HCT116 (cell line): Measurements from ENCODE around the gene RCVRN. TPM values are rescaled to one million over a fixed set of nuclear protein-coding genes. Genes with fewer than 3 reads are reported as not detected.

Experiments used
- ATAC-seq: fragments of 200-7000 bp; cut with Tn5 transposase; 2 replicates; pipeline ENCODE4 v1.9.1; 2020; ENCODE audit warnings: mild to moderate bottlenecking, moderate library complexity
- BruUV-seq: library from RNA; stranded (reverse); fragments of 400-500 nt; replicated peaks from 2 replicates; lab custom pipeline; 2021; lab: Mats Ljungman, UMichigan
- CTCF ChIA-PET: fragments of 300-600 bp; sonication (Branson Sonifier 250); formaldehyde crosslinking; loops from one replicate; lab custom pipeline; 2021; ENCODE audit warnings: antibody characterized with exemption; lab: Charles Lee
- POLR2A ChIA-PET: fragments of 300-600, 350-600 bp; sonication (Branson Sonifier 250); formaldehyde crosslinking; loops from one replicate; lab custom pipeline; 2021; ENCODE audit warnings: antibody characterized with exemption; lab: Charles Lee
- RAD21 ChIA-PET, 2 experiments: fragments of 300-600 bp; sonication (Branson Sonifier 250); formaldehyde crosslinking; loops; one replicate each; lab custom pipeline; 2023; ENCODE audit warnings: low total read pairs in 2 of 2; ENCODE audit not compliant: uncharacterized antibody in 2 of 2, unreplicated experiment in 2 of 2, low non-redundant PET in 1 of 2; lab: Charles Lee
- DNase-seq: peaks from one replicate; pipeline ENCODE4 v3.0.0-alpha.2; 2010; ENCODE audit warnings: low read depth, low spot score
- H2AFZ ChIP-seq: fragments of 200-600 bp; shearing (Covaris generic), sonication (generic); 2 replicates; pipeline ENCODE4 v1.6.1; 2017; ENCODE audit warnings: low read depth, mixed run types, mixed read lengths, antibody characterized with exemption, low read length; ENCODE audit not compliant: poor library complexity, severe bottlenecking
- H3K27ac ChIP-seq: 2 replicates; pipeline ENCODE4 v1.5.1; 2012; ENCODE audit warnings: low read depth, low read length
- H3K27me3 ChIP-seq: fragments of 200-600 bp; sonication (generic); 2 replicates; pipeline ENCODE4 v1.6.1; 2016; ENCODE audit warnings: mixed run types, low read length, mixed read lengths; ENCODE audit not compliant: insufficient read depth
- H3K36me3 ChIP-seq, 2 experiments: fragments of 200-500 bp in 1 of 2; fragments of 200-600 bp in 1 of 2; sonication (Bioruptor generic) in 1 of 2; sonication (generic) in 1 of 2; 2 replicates each; pipeline versions ENCODE4 v1.5.1 to v1.6.1; 2014 to 2016; ENCODE audit warnings: low read length in 2 of 2, inconsistent platforms in 1 of 2, mixed read lengths in 1 of 2, mixed run types in 1 of 2; ENCODE audit not compliant: insufficient read depth in 2 of 2, control insufficient read depth in 1 of 2
- H3K4me1 ChIP-seq, 2 experiments: fragments of 200-600 bp in 1 of 2; sonication (generic) in 1 of 2; 2 replicates each; pipeline versions ENCODE4 v1.5.1 to v1.6.1; 2012 to 2017; ENCODE audit warnings: low read length in 2 of 2, inconsistent platforms in 1 of 2, mild to moderate bottlenecking in 1 of 2, mixed read lengths in 1 of 2, mixed run types in 1 of 2, moderate library complexity in 1 of 2; ENCODE audit not compliant: insufficient read depth in 2 of 2, control insufficient read depth in 1 of 2
- H3K4me2 ChIP-seq: fragments of 200-600 bp; sonication (generic); 2 replicates; pipeline ENCODE4 v1.6.1; 2017; ENCODE audit warnings: mixed run types, low read length, mixed read lengths
- H3K4me3 ChIP-seq, 2 experiments: fragments of 200-600 bp in 1 of 2; sonication (generic) in 1 of 2; replicated peaks in 1 of 2; 2 replicates each; pipeline ENCODE4 v1.5.1; 2011 to 2016; ENCODE audit warnings: low read length in 2 of 2, control low read depth in 1 of 2, low read depth in 1 of 2, mild to moderate bottlenecking in 1 of 2, mixed read lengths in 1 of 2, mixed run types in 1 of 2
- H3K79me2 ChIP-seq: fragments of 200-600 bp; sonication (generic); 2 replicates; pipeline ENCODE4 v1.6.1; 2017; ENCODE audit warnings: mild to moderate bottlenecking, mixed run types, low read length, moderate library complexity, mixed read lengths; ENCODE audit not compliant: insufficient read depth
- H3K9ac ChIP-seq: fragments of 200-600 bp; sonication (generic); 2 replicates; pipeline ENCODE4 v1.6.1; 2016; ENCODE audit warnings: low read length, mixed read lengths
- H3K9me2 ChIP-seq: fragments of 200-600 bp; sonication (generic), shearing (Covaris generic); 2 replicates; pipeline ENCODE4 v1.6.1; 2017; ENCODE audit warnings: mixed run types, mild to moderate bottlenecking, moderate library complexity; ENCODE audit not compliant: insufficient read depth
- H3K9me3 ChIP-seq, 2 experiments: fragments of 200-500 bp in 1 of 2; fragments of 200-600 bp in 1 of 2; sonication (Bioruptor generic) in 1 of 2; sonication (generic) in 1 of 2; 2 replicates each; pipeline ENCODE4 v1.6.1; 2014 to 2017; ENCODE audit warnings: low read length in 2 of 2, mixed read lengths in 2 of 2, inconsistent platforms in 1 of 2, low read depth in 1 of 2, mild to moderate bottlenecking in 1 of 2, mixed run types in 1 of 2, moderate library complexity in 1 of 2; ENCODE audit not compliant: control insufficient read depth in 1 of 2, insufficient read depth in 1 of 2
- H4K20me1 ChIP-seq: fragments of 200-600 bp; sonication (generic), shearing (Covaris generic); 2 replicates; pipeline ENCODE4 v1.6.1; 2017; ENCODE audit warnings: mixed run types, mild to moderate bottlenecking, moderate library complexity; ENCODE audit not compliant: insufficient read depth
- ATF3 ChIP-seq: IDR thresholded peaks from 2 replicates; pipeline ENCODE4 v1.6.1; 2012
- CEBPB ChIP-seq: IDR thresholded peaks from 2 replicates; pipeline ENCODE4 v1.6.1; 2012; ENCODE audit warnings: low read depth
- CTCF ChIP-seq, 3 experiments: fragments of 200-600 bp in 1 of 3; sonication (generic) in 1 of 3; IDR thresholded peaks in 2 of 3; conservative IDR thresholded peaks in 1 of 3; 2 replicates each; pipeline ENCODE4 v1.5.1; 2012 to 2017; ENCODE audit warnings: low read depth in 2 of 3, low read length in 2 of 3, antibody characterized with exemption in 1 of 3, borderline replicate concordance in 1 of 3, control low read depth in 1 of 3, mild to moderate bottlenecking in 1 of 3, mixed read lengths in 1 of 3, mixed run types in 1 of 3, moderate library complexity in 1 of 3; ENCODE audit not compliant: insufficient read depth in 1 of 3
- EZH2 ChIP-seq: fragments of 200-600 bp; sonication (generic); IDR thresholded peaks from 2 replicates; pipeline ENCODE4 v1.6.1; 2017; ENCODE audit warnings: antibody characterized with exemption, mixed run types
- FOSL1 ChIP-seq: IDR thresholded peaks from 2 replicates; pipeline ENCODE4 v1.6.1; 2012; ENCODE audit warnings: low read depth
- JUND ChIP-seq: IDR thresholded peaks from 2 replicates; pipeline ENCODE4 v1.6.1; 2012
- POLR2A ChIP-seq: IDR thresholded peaks from 2 replicates; pipeline ENCODE4 v1.7.0; 2011; ENCODE audit warnings: borderline replicate concordance; ENCODE audit not compliant: insufficient read depth, insufficient read length; ENCODE audit errors: extremely low read depth
- SIN3A ChIP-seq: IDR thresholded peaks from 2 replicates; pipeline ENCODE4 v1.6.1; 2012; ENCODE audit warnings: low read depth
- SP1 ChIP-seq: IDR thresholded peaks from 2 replicates; pipeline ENCODE4 v1.6.1; 2012; ENCODE audit warnings: low read depth
- SRF ChIP-seq: IDR thresholded peaks from 2 replicates; pipeline ENCODE4 v1.6.1; 2012; ENCODE audit warnings: low read depth
- TCF7L2 ChIP-seq: IDR thresholded peaks from 2 replicates; pipeline ENCODE4 v1.7.0; 2011; ENCODE audit warnings: borderline replicate concordance, inconsistent platforms; ENCODE audit not compliant: insufficient read depth, insufficient read length; ENCODE audit errors: extremely low read depth
- YY1 ChIP-seq: IDR thresholded peaks from 2 replicates; pipeline ENCODE4 v1.6.1; 2011; ENCODE audit warnings: low read length, low read depth, moderate library complexity, mild to moderate bottlenecking; ENCODE audit not compliant: insufficient replicate concordance; ENCODE audit errors: extremely low read depth
- ZFX ChIP-seq: fragments of 450-650 bp; IDR thresholded peaks from 2 replicates; pipeline ENCODE4 v1.6.1; 2017
- ZNF274 ChIP-seq: fragments of 200-500 bp; sonication (Bioruptor generic); IDR thresholded peaks from 2 replicates; pipeline ENCODE4 v1.6.1; 2014; ENCODE audit warnings: mild to moderate bottlenecking, low read depth, low read length, inconsistent platforms
- intact Hi-C: fragments of 100-400 bp; cut with micrococcal nuclease; formaldehyde crosslinking; loops from 2 replicates; pipeline ENCODE4 v1.10.0; 2022
- total RNA-seq: library from RNA; stranded (reverse); gene quantifications from one replicate; pipeline ENCODE4 v1.2.1, GENCODE V29; 2021; ENCODE audit not compliant: unreplicated experiment
- TF ChIP-seq, protein P1 (sequence below): IDR thresholded peaks from 2 replicates; pipeline ENCODE4 v1.6.1; 2012
- TF ChIP-seq, protein P2 (sequence below): IDR thresholded peaks from 2 replicates; pipeline ENCODE4 v1.6.1; 2011; ENCODE audit warnings: mild to moderate bottlenecking, low read length, moderate library complexity; ENCODE audit not compliant: insufficient replicate concordance; ENCODE audit errors: extremely low read depth

The RCVRN gene
- total RNA-seq, 1 experiment from 2014 or later = not detected

- Histone ChIP-seq H3K4me3 (no peak overlapping the region), H3K4me1 (peaks cover 2 to 9% of the 10 kb centered on the region in 2 experiments; a peak in 3 of 4 replicates), H3K79me2 (no peaks in the 10 kb centered on the region), H3K27ac (no peak overlapping the region), H4K20me1 (no peaks in the 10 kb centered on the region), H2AFZ (no peak overlapping the region), H3K36me3 (no peaks in the 10 kb centered on the region), H3K4me2 (no peak overlapping the region)
- intact Hi-C loops = no loop called here
- no peak for ATAC-seq
- ChIA-PET POLR2A (no interaction called here), RAD21 (no interaction called here)
- BruUV-seq = no TSS peak
- no peak for DNase-seq
- TF ChIP-seq SP1 = no peak
- TF ChIP-seq YY1 = no peak
- no peak for TF ChIP-seq TCF7L2
- no peak for TF ChIP-seq SRF
- TF ChIP-seq ZNF274 = no peak
- no peak for TF ChIP-seq POLR2A
- TF ChIP-seq JUND = no peak
- no peak for TF ChIP-seq CEBPB
- TF ChIP-seq FOSL1 = no peak
- TF ChIP-seq EZH2 = no peak
- TF ChIP-seq, all 23 proteins: peak for 0
- CTCF ChIA-PET = no interaction called here
- peaks cover 11% of the 10 kb centered on the region; the same call in 1 of the 2 replicates for H3K27me3 ChIP-seq
- no peak overlapping the region for H3K9ac ChIP-seq
- H3K9me2 ChIP-seq = no peaks in the 10 kb centered on the region
- H3K9me3 ChIP-seq = no peaks in the 10 kb centered on the region
Measured at GRCh38 chr17:9932491-9932890, 27.4 kb upstream of the RCVRN start.

DNA sequence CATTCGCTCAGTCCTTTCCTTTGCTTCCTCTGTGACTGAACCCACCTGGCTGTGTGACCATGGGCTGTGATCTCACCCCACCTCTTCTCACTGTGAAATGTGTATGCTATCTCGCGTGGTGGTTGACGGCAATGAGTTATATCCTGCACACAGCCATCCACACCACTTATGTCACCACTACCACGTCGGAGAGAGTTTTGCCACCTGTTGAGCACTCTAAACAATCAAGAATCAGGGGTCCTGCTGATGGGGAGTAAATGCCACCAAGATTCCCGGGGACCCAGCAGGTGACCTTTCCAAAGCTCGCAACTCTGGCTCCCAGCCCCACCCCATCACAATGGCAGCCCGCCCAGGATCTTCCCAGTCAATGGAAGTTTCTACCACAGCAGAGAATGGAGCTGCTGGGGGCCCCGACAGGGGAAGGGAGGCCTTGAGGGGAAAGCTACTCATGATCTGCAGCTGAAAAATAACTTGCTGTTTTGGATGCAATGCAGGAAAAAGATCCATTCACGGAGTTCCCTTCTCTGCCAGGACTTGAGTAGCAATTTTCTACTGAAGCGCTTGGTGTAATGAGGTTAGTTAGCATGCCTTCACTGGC, 26.2 kb upstream of the RCVRN start:
- Histone ChIP-seq H3K27me3 (peaks cover 11% of the 10 kb centered on the region; the same call in 1 of the 2 replicates), H3K4me3 (no peak overlapping the region), H3K4me2 (no peak overlapping the region), H3K79me2 (no peaks in the 10 kb centered on the region), H3K9me2 (no peaks in the 10 kb centered on the region), H3K4me1 (peaks cover 2 to 11% of the 10 kb centered on the region in 2 experiments; a peak in 3 of 4 replicates), H3K9ac (no peak overlapping the region), H3K9me3 (no peaks in the 10 kb centered on the region), H3K36me3 (no peaks in the 10 kb centered on the region), H3K27ac (no peak overlapping the region), H4K20me1 (no peaks in the 10 kb centered on the region), H2AFZ (no peak overlapping the region)
- no TSS peak for BruUV-seq
- ChIA-PET RAD21 (no interaction called here), POLR2A (no interaction called here), CTCF (no interaction called here)
- intact Hi-C loops = no loop called here
- no peak for ATAC-seq
- no peak for DNase-seq
- TF ChIP-seq ATF3 = no peak
- TF ChIP-seq ZNF274 = no peak
- TF ChIP-seq CEBPB = no peak
- TF ChIP-seq EZH2 = no peak
- no peak for TF ChIP-seq CTCF (IDR thresholded peaks at IDR 0.05 in 2 of 3, conservative IDR thresholded peaks at IDR 0.05 in 1 of 3; ENCODE audit: borderline replicate concordance in 1 of 3, insufficient read depth in 1 of 3, low read depth in 2 of 3, low read length in 2 of 3)
- TF ChIP-seq FOSL1 = no peak
- no peak for TF ChIP-seq ZFX
- no peak for TF ChIP-seq YY1
- TF ChIP-seq, protein P1, sequence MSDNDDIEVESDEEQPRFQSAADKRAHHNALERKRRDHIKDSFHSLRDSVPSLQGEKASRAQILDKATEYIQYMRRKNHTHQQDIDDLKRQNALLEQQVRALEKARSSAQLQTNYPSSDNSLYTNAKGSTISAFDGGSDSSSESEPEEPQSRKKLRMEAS = no peak
- TF ChIP-seq SIN3A = no peak
- TF ChIP-seq, protein P2, sequence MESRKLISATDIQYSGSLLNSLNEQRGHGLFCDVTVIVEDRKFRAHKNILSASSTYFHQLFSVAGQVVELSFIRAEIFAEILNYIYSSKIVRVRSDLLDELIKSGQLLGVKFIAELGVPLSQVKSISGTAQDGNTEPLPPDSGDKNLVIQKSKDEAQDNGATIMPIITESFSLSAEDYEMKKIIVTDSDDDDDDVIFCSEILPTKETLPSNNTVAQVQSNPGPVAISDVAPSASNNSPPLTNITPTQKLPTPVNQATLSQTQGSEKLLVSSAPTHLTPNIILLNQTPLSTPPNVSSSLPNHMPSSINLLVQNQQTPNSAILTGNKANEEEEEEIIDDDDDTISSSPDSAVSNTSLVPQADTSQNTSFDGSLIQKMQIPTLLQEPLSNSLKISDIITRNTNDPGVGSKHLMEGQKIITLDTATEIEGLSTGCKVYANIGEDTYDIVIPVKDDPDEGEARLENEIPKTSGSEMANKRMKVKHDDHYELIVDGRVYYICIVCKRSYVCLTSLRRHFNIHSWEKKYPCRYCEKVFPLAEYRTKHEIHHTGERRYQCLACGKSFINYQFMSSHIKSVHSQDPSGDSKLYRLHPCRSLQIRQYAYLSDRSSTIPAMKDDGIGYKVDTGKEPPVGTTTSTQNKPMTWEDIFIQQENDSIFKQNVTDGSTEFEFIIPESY = no peak
- no peak for TF ChIP-seq POLR2A
- TF ChIP-seq TCF7L2 = no peak
- no peak for TF ChIP-seq SP1
